DMS114 treated with DMSO at 0.1 percent for 48 hours (cell line): ENCODE measurements around the gene TMEM229B.

Experiments used
- DNase-seq: peaks from one replicate; lab custom pipeline; 2025; ENCODE audit not compliant: unreplicated experiment; lab: John Stamatoyannopoulos, UW

TMEM229B gene

GRCh38 chr14:67487332-67487731 lies 1.2 kb downstream of the TMEM229B start:
- DNase-seq, result no peak

- DNase-seq, result no peak
Measured at GRCh38 chr14:67486890-67487289, 1.6 kb downstream of the TMEM229B start.

- no peak for DNase-seq
Measured at GRCh38 chr14:67485501-67486095, 2.9 kb downstream of the TMEM229B start.

- no peak for DNase-seq
Measured at GRCh38 chr14:67483579-67484285, 4.8 kb downstream of the TMEM229B start.

GRCh38 chr14:67482231-67483164 lies 6.0 kb downstream of the TMEM229B start:
- no peak for DNase-seq

- DNase-seq, result no peak
Measured at GRCh38 chr14:67480011-67480410, 8.5 kb downstream of the TMEM229B start.

- DNase-seq, result no peak
Measured at GRCh38 chr14:67478800-67479084, 9.8 kb downstream of the TMEM229B start.

GRCh38 chr14:67477926-67478799 lies 10.4 kb downstream of the TMEM229B start:
- DNase-seq, result no peak

- no peak for DNase-seq
Measured at GRCh38 chr14:67474366-67474765, 14.2 kb downstream of the TMEM229B start.

GRCh38 chr14:67473290-67474082 lies 15.0 kb downstream of the TMEM229B start:
- no peak for DNase-seq

- no peak for DNase-seq
Measured at GRCh38 chr14:67472726-67473125, 15.8 kb downstream of the TMEM229B start.

- no peak for DNase-seq
Measured at GRCh38 chr14:67469954-67470353, 18.6 kb downstream of the TMEM229B start.

GRCh38 chr14:67468378-67468730 lies 20.2 kb downstream of the TMEM229B start:
- DNase-seq, result no peak

- no peak for DNase-seq
Measured at GRCh38 chr14:67467134-67467533, 21.4 kb downstream of the TMEM229B start.

GRCh38 chr14:67464879-67465278 lies 23.6 kb downstream of the TMEM229B start:
- DNase-seq, result no peak

GRCh38 chr14:67464377-67464776 lies 24.1 kb downstream of the TMEM229B start:
- DNase-seq, result no peak

GRCh38 chr14:67463900-67464299 lies 24.6 kb downstream of the TMEM229B start:
- no peak for DNase-seq

GRCh38 chr14:67461996-67462395 lies 26.5 kb downstream of the TMEM229B start:
- DNase-seq, result no peak

- no peak for DNase-seq
Measured at GRCh38 chr14:67461341-67461985, 27.1 kb downstream of the TMEM229B start.

- DNase-seq, result no peak
Measured at GRCh38 chr14:67459336-67459735, 29.2 kb downstream of the TMEM229B start.
